CD14-positive monocyte (primary cell): ENCODE data around the gene TTLL4. TPM values are rescaled to one million over a fixed set of nuclear protein-coding genes. Genes with fewer than 3 reads are reported as not detected.

Experiments
- DNase-seq, 3 donors: peaks; one replicate each; pipeline ENCODE4 v3.0.0-alpha.2; 2011 to 2022
- H2AFZ ChIP-seq: 2 replicates; pipeline ENCODE4 v1.6.0; 2012; ENCODE audit warnings: mild to moderate bottlenecking, low read depth, low read length, inconsistent platforms; ENCODE audit not compliant: insufficient read depth, poor library complexity, severe bottlenecking
- H3K27ac ChIP-seq, 2 donors: 1 replicate in 1 of 2; 2 replicates in 1 of 2; pipeline ENCODE4 v1.5.1; 2012 to 2013; ENCODE audit warnings: low read length in 2 of 2, control low read depth in 1 of 2, inconsistent platforms in 1 of 2, low read depth in 1 of 2, mild to moderate bottlenecking in 1 of 2
- H3K27me3 ChIP-seq, 2 donors: one replicate each; pipeline versions ENCODE4 v1.6.0 to v1.6.1; 2011 to 2013; ENCODE audit warnings: low read length in 2 of 2; ENCODE audit not compliant: control insufficient read depth in 2 of 2, insufficient read depth in 2 of 2
- H3K36me3 ChIP-seq, 2 donors: replicated peaks in 1 of 2; 1 replicate in 1 of 2; 2 replicates in 1 of 2; pipeline versions ENCODE4 v1.5.1 to v1.6.1; 2012 to 2013; ENCODE audit warnings: low read length in 2 of 2, control low read depth in 1 of 2, inconsistent platforms in 1 of 2, mild to moderate bottlenecking in 1 of 2; ENCODE audit not compliant: insufficient read depth in 2 of 2, control insufficient read depth in 1 of 2
- H3K4me1 ChIP-seq, 2 donors: 1 replicate in 1 of 2; 2 replicates in 1 of 2; pipeline versions ENCODE4 v1.5.1 to v1.6.1; 2012 to 2013; ENCODE audit warnings: low read length in 2 of 2, control low read depth in 1 of 2, inconsistent platforms in 1 of 2, mild to moderate bottlenecking in 1 of 2, moderate library complexity in 1 of 2; ENCODE audit not compliant: insufficient read depth in 2 of 2, control insufficient read depth in 1 of 2
- H3K4me2 ChIP-seq: replicated peaks from 2 replicates; pipeline ENCODE3; 2012; ENCODE audit warnings: low read length, moderate library complexity, mild to moderate bottlenecking; ENCODE audit not compliant: poor library complexity, severe bottlenecking; ENCODE audit errors: extremely low read depth
- H3K4me3 ChIP-seq, 3 experiments: fragments of 200-600 bp in 1 of 3; sonication (generic) in 1 of 3; replicated peaks in 1 of 3; 1 replicate in 2 of 3; 2 replicates in 1 of 3; pipeline ENCODE4 v1.5.1; 2011 to 2013; ENCODE audit warnings: low read length in 3 of 3, mild to moderate bottlenecking in 3 of 3, control low read depth in 2 of 3, low read depth in 2 of 3, inconsistent platforms in 1 of 3, moderate library complexity in 1 of 3
- H3K79me2 ChIP-seq: 2 replicates; pipeline ENCODE4 v1.6.0; 2012; ENCODE audit warnings: mild to moderate bottlenecking, control low read depth, inconsistent platforms, low read length, moderate library complexity; ENCODE audit not compliant: insufficient read depth
- H3K9ac ChIP-seq: 2 replicates; pipeline ENCODE4 v1.6.0; 2017; ENCODE audit warnings: low read length, mild to moderate bottlenecking; ENCODE audit not compliant: insufficient read depth, poor library complexity, severe bottlenecking
- H3K9me3 ChIP-seq, 2 donors: replicated peaks in 1 of 2; 1 replicate in 1 of 2; 2 replicates in 1 of 2; pipeline versions ENCODE4 v1.5.1 to v1.6.1; 2012 to 2013; ENCODE audit warnings: low read length in 2 of 2, control low read depth in 1 of 2; ENCODE audit not compliant: control insufficient read depth in 1 of 2, insufficient read depth in 1 of 2
- H4K20me1 ChIP-seq: 2 replicates; pipeline ENCODE4 v1.6.0; 2012; ENCODE audit warnings: mild to moderate bottlenecking, low read length, control low read depth, moderate library complexity; ENCODE audit not compliant: insufficient read depth
- H3K27ac Mint-ChIP-seq, 7 donors: one replicate each; pipeline ENCODE4 v1.8.0; 2020; ENCODE audit warnings: mild to moderate bottlenecking in 7 of 7, mixed read lengths in 7 of 7, moderate library complexity in 6 of 7, inconsistent platforms in 2 of 7
- H3K27me3 Mint-ChIP-seq, 3 donors: one replicate each; pipeline ENCODE4 v1.8.0; 2021 to 2022; ENCODE audit warnings: low read depth in 3 of 3, mild to moderate bottlenecking in 3 of 3, mixed read lengths in 3 of 3, moderate library complexity in 3 of 3, inconsistent platforms in 1 of 3
- H3K36me3 Mint-ChIP-seq, 2 donors: one replicate each; pipeline ENCODE4 v1.8.0; 2020; ENCODE audit warnings: mixed read lengths in 2 of 2, inconsistent platforms in 1 of 2, mild to moderate bottlenecking in 1 of 2
- H3K4me1 Mint-ChIP-seq: one replicate; pipeline ENCODE4 v1.8.0; 2020; ENCODE audit warnings: mild to moderate bottlenecking, mixed read lengths
- H3K4me3 Mint-ChIP-seq, 2 donors: one replicate each; pipeline ENCODE4 v1.8.0; 2020; ENCODE audit warnings: mild to moderate bottlenecking in 2 of 2, mixed read lengths in 2 of 2, moderate library complexity in 1 of 2
- H3K9me3 Mint-ChIP-seq, 7 donors: one replicate each; pipeline ENCODE4 v1.8.0; 2020 to 2022; ENCODE audit warnings: mixed read lengths in 7 of 7, mild to moderate bottlenecking in 6 of 7, moderate library complexity in 6 of 7, inconsistent platforms in 2 of 7
- WGBS: methylation state at CpG from one replicate; pipeline ENCODE4 v1.1.5; 2013; ENCODE audit warnings: missing lambda C conversion rate; ENCODE audit not compliant: insufficient coverage; 5-methylcytosine and 5-hydroxymethylcytosine counted together
- intact Hi-C, 2 donors: fragments of 100-400 bp; cut with micrococcal nuclease; formaldehyde crosslinking; loops; one replicate each; pipeline versions ENCODE4 v1.15.0 to v1.15.1; 2023
- polyA plus RNA-seq, 3 donors: library from polyadenylated mRNA; depleted of rRNA in 1 of 3; unstranded in 2 of 3; stranded (reverse) in 1 of 3; fragments of 300-500 nt in 2 of 3; fragments of >200 nt in 1 of 3; fragmentation: Illumina TruSeq in 2 of 3; gene quantifications; 1 replicate in 2 of 3; 2 replicates in 1 of 3; pipeline ENCODE4 v1.2.3, GENCODE V29; 2012 to 2021
- TF ChIP-seq, protein P1 (sequence below): fragments of 200-600 bp; IDR thresholded peaks from one replicate; pipeline ENCODE4 v1.8.0; 2022; ENCODE audit warnings: antibody characterized with exemption, mild to moderate bottlenecking

Gene TTLL4
- polyA plus RNA-seq, 3 donors = 13.5 to 90.2 (median 16.3) TPM

DNA sequence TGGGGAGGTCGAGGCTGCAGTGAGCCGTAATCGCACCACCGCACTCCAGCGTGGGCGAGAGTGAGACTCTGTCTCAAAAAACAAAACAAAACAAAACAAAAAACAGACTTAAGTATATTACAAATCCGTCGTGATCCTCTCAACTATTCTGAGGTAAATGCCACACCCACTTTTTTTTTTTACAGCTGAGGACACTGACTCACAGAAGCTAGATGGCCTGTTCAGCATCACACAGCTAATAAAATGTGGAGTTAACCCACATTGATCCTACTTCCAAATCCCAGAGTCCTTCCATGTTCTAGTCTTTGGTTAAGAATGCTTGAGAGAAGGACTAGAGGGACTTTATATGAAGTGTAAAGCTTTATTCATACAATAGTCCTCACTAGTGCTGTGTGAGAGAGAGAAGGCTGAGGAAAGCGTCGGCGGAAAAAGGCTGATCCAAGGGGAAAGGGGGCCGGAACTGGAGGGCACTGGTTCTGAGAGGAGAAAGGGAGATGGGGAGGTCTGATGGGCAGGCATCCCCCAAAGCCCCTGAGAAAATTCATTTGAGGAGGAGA, 39.5 kb upstream of the TTLL4 start:
- Histone ChIP-seq H3K9me3 (no peaks in the 10 kb centered on the region), H3K79me2 (peaks cover 24% of the 10 kb centered on the region), H3K9ac (peak overlapping the region; percentile 76), H3K36me3 (peaks cover 19 to 26% of the 10 kb centered on the region in 2 donors), H3K4me3 (peak overlapping the region; percentile 55 to 98 (median 62)), H3K27me3 (no peaks in the 10 kb centered on the region), H3K4me1 (peaks cover 16 to 20% of the 10 kb centered on the region in 2 donors), H2AFZ (peak overlapping the region; percentile 98), H3K4me2 (peak overlapping the region; percentile 91), H3K27ac (peak overlapping the region; percentile 10 to 81), H4K20me1 (no peaks in the 10 kb centered on the region)
- intact Hi-C loops = loop anchor here in 1 of 2 donors (10.0 kb wide), 1 partner anchor 266 kb away; no protein-coding TSS in a partner anchor
- H3K36me3 Mint-ChIP-seq = peaks cover 19 to 25% of the 10 kb centered on the region in 2 donors
- peaks cover 22% of the 10 kb centered on the region for H3K4me1 Mint-ChIP-seq
- peak overlapping the region; percentile 86 to 97 (median 90) for H3K27ac Mint-ChIP-seq
- H3K9me3 Mint-ChIP-seq = no peaks in the 10 kb centered on the region
- 16% methylated on average over 5 of the region's 12 CpGs for WGBS
- TF ChIP-seq, protein P1, sequence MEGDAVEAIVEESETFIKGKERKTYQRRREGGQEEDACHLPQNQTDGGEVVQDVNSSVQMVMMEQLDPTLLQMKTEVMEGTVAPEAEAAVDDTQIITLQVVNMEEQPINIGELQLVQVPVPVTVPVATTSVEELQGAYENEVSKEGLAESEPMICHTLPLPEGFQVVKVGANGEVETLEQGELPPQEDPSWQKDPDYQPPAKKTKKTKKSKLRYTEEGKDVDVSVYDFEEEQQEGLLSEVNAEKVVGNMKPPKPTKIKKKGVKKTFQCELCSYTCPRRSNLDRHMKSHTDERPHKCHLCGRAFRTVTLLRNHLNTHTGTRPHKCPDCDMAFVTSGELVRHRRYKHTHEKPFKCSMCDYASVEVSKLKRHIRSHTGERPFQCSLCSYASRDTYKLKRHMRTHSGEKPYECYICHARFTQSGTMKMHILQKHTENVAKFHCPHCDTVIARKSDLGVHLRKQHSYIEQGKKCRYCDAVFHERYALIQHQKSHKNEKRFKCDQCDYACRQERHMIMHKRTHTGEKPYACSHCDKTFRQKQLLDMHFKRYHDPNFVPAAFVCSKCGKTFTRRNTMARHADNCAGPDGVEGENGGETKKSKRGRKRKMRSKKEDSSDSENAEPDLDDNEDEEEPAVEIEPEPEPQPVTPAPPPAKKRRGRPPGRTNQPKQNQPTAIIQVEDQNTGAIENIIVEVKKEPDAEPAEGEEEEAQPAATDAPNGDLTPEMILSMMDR = no peak
- H3K4me3 Mint-ChIP-seq = peak overlapping the region; percentile 96 to 99
- no peaks in the 10 kb centered on the region for H3K27me3 Mint-ChIP-seq
- no peak for DNase-seq

DNA sequence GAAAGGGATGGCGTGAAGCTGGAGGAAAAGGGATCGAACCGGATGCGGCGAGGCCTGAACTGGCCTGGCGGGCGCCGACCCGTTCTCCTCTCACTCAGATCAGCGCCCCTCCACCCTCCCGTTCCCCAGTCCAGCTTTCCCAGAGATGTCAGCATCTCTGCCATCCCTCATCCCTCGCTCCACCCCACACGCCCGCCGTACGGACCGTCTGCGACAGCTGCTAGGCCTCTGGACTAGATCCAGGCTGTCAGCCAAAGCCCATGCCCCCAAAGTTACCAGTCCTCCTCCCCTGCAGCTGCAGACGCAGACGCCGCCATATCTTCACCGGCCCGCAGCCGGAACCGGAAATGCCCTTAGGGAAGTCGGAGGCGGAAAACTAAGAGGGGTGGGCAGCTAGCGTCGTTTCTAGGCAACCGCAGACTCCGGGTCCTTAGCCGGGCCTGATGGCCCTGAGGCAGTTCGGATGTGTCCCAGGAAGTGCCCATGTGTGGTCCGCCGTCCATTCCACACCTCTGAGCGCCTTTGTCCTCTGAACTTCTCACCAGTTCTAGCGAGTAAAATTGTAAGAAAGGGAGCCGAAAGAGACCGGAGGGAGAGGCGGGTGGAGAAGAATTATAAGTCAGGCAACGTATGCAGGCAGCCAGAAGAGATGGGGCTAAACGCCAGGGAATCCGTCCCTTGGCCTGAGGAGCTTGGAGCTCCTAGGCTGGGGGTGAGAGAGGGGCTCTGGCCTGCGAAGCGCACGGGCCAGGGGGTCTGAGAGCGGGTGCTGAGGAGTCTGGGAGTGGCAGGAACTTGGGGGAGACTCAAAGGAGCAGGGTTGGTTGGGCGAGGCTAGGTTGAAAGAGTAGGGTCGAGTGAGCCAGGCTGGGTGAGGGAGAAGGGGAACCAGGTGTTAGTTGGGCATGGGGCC, 38.7 kb upstream of the TTLL4 start, which contains the start of the genes RNF25 and STK36:
Gene RNF25, minus strand, starts transcription at position 349 of the 913 bp plus-strand sequence. Its CDS starts 32 bp downstream, at position 317.
Gene STK36, plus strand, starts transcription at position 433 of the 913 bp plus-strand sequence. CDS start 744 bp downstream, outside the sequence.
- no peaks in the 10 kb centered on the region for H4K20me1 ChIP-seq
- H3K9me3 ChIP-seq = no peaks in the 10 kb centered on the region
- H3K4me1 ChIP-seq = peaks cover 16 to 20% of the 10 kb centered on the region in 2 donors
- peaks cover 14 to 21% of the 10 kb centered on the region in 2 donors for H3K36me3 ChIP-seq
- Mint-ChIP-seq H3K27me3 (no peaks in the 10 kb centered on the region), H3K4me3 (peak within 1 kb of the TSS; percentile 96 to 99), H3K27ac (peak within 1 kb of the TSS; percentile 86 to 97 (median 90)), H3K9me3 (no peaks in the 10 kb centered on the region), H3K4me1 (peaks cover 22% of the 10 kb centered on the region), H3K36me3 (peaks cover 16 to 21% of the 10 kb centered on the region in 2 donors)
- no peaks in the 10 kb centered on the region for H3K27me3 ChIP-seq
- peak within 1 kb of the TSS; percentile 27 to 81 for H3K27ac ChIP-seq
- H2AFZ ChIP-seq = peak within 1 kb of the TSS; percentile 98
- WGBS = under 1% methylated on average over 41 of the region's 49 CpGs
- intact Hi-C loops = loop anchor here in 1 of 2 donors (10.0 kb wide), 1 partner anchor 267 kb away; no protein-coding TSS in a partner anchor
- peaks cover 24% of the 10 kb centered on the region for H3K79me2 ChIP-seq
- H3K4me2 ChIP-seq = peak within 1 kb of the TSS; percentile 91
- DNase-seq = peak; percentile 54 to 75 (median 68)
- peak within 1 kb of the TSS; percentile 76 for H3K9ac ChIP-seq
- H3K4me3 ChIP-seq = peak within 1 kb of the TSS; percentile 55 to 98 (median 62)
- TF ChIP-seq, protein P1 = no peak
